Measurements from ENCODE around the gene ZNF445.
"Not testable (repeated sequence)": the region's sequence is repeated elsewhere in the genome, so short reads cannot be mapped to it uniquely, and the experiment has no call there.

ZNF445 gene

GRCh38 chr3:44429459-44429858 lies 48.0 kb downstream of the ZNF445 start:
- no peak for DNase-seq

- no peak for DNase-seq
These were observed 48.6 kb downstream of the ZNF445 start for GRCh38 chr3:44428910-44429309.

GRCh38 chr3:44427683-44428082 lies 49.8 kb downstream of the ZNF445 start:
- no peak for DNase-seq

- DNase-seq: no peak
These were observed 52.7 kb downstream of the ZNF445 start for GRCh38 chr3:44424758-44425157.

- no peak for DNase-seq
These were observed 56.2 kb downstream of the ZNF445 start for GRCh38 chr3:44421280-44421679.

- DNase-seq: no peak
These were observed 56.8 kb downstream of the ZNF445 start for GRCh38 chr3:44420676-44421075.

- no peak for DNase-seq
These were observed 57.4 kb downstream of the ZNF445 start for GRCh38 chr3:44419923-44420650.

- no peak for DNase-seq
These were observed 58.2 kb downstream of the ZNF445 start for GRCh38 chr3:44419116-44419922.

- DNase-seq: no peak
These were observed 58.9 kb downstream of the ZNF445 start for GRCh38 chr3:44418549-44418948.

GRCh38 chr3:44418118-44418517 lies 59.4 kb downstream of the ZNF445 start:
- not testable (repeated sequence) for DNase-seq

- no peak for DNase-seq
These were observed 61.1 kb downstream of the ZNF445 start for GRCh38 chr3:44416031-44417030.

GRCh38 chr3:44415421-44415820 lies 62.0 kb downstream of the ZNF445 start:
- no peak for DNase-seq

GRCh38 chr3:44414517-44415090 lies 62.9 kb downstream of the ZNF445 start:
- DNase-seq: no peak

- no peak for DNase-seq
These were observed 65.1 kb downstream of the ZNF445 start for GRCh38 chr3:44412365-44412764.

GRCh38 chr3:44411031-44411645 lies 66.3 kb downstream of the ZNF445 start:
- no peak for DNase-seq

GRCh38 chr3:44409640-44410410 lies 67.6 kb downstream of the ZNF445 start:
- no peak for DNase-seq

GRCh38 chr3:44402548-44402947 lies 74.9 kb downstream of the ZNF445 start:
- DNase-seq: no peak

GRCh38 chr3:44400771-44401170 lies 76.7 kb downstream of the ZNF445 start:
- no peak for DNase-seq

GRCh38 chr3:44398853-44399252 lies 78.6 kb downstream of the ZNF445 start:
- DNase-seq: no peak

GRCh38 chr3:44398271-44398670 lies 79.2 kb downstream of the ZNF445 start:
- DNase-seq: not testable (repeated sequence)
